SHP77 treated with DMSO at 0.1 percent for 48 hours (cell line): ENCODE data around the gene FNDC11.
"Not testable (repeated sequence)": the region's sequence is repeated elsewhere in the genome, so short reads cannot be mapped to it uniquely, and the experiment has no call there.

ENCODE experiments used
- DNase-seq: peaks from one replicate; lab custom pipeline; 2025; lab: John Stamatoyannopoulos, UW

FNDC11 gene, protein sequence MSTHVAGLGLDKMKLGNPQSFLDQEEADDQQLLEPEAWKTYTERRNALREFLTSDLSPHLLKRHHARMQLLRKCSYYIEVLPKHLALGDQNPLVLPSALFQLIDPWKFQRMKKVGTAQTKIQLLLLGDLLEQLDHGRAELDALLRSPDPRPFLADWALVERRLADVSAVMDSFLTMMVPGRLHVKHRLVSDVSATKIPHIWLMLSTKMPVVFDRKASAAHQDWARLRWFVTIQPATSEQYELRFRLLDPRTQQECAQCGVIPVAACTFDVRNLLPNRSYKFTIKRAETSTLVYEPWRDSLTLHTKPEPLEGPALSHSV

DNA sequence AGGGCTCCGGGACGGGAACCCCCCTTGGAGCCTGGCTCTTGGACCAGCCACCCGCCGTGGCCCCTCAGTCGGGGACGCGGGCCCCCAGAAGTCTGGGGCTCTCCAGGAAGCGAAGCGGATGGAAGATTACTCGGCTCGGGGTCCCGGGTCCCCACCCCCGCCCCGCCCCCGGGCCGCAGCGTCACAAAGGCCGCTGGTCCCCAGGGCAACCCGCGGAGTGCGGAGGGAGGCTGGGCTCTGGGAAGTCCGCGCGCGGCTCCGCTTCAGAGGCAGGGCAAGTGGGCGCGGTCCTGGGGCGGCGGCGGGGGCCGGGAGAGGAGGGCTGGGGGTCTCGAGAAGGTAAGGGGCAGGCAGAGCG, at the start of gene FNDC11:
FNDC11 (plus strand) TSS at position 227 of the 358 bp plus-strand sequence. CDS start 1,505 bp downstream, outside the sequence.
- DNase-seq, result no peak

DNA sequence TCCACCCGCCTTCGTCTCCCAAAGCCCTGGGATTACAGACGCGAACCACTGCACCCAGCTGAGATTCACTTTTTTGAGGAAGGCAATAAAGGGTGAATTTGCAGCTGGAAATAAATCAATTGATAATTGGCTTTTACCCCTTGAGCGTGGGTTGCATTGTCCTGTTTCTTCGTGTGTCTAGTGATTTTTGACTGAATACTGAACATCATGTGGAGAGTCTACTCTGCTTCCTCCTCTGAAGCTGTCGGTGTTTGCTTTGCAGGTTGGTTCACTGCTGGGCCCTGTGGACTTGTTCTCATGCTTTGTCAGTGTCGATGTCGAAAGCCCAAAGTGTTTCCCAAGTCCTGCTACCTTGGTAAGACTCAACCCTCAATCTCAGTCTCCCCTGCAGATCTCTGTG, 49.3 kb upstream of the FNDC11 start:
- no peak for DNase-seq

DNA sequence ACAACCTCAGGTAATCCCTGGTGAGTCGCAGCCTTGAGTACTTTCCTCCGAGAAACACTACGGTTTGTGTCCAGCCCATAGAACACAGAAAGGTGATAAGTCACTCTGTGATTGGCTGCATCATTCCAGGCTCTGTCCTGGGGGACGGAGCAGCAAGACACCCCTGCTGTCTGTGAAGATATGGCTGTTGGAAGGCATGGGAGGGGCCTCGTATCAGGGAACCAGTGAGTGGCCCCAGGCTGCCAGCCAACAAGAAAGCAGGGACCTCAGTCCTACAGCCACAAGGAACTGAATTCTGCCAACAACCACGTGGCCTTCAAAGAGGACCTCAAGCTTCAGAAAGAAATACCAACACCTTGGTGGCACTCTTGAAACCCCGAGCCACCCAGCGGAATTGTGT, 48.7 kb upstream of the FNDC11 start:
- no peak for DNase-seq

DNA sequence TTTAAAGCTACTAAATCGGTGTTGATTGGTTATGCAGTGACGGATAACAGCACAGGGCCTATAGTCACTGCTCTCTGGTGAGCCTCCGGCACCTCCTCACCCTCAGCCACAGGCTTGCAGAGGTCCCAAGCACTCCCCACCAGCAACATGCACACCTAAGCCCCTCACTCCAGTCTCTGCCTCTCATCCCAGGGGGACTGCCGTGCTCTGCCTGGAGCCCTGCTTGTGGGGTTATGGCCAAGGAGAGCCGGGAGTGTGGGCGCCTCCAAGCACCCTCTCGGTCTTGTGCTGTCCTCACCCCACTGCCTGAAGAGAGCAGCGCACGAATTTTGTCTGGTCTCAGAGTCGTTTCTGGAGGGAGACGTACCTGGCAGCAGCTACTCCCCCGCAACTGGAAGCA, 48.2 kb upstream of the FNDC11 start:
- DNase-seq, result no peak

DNA sequence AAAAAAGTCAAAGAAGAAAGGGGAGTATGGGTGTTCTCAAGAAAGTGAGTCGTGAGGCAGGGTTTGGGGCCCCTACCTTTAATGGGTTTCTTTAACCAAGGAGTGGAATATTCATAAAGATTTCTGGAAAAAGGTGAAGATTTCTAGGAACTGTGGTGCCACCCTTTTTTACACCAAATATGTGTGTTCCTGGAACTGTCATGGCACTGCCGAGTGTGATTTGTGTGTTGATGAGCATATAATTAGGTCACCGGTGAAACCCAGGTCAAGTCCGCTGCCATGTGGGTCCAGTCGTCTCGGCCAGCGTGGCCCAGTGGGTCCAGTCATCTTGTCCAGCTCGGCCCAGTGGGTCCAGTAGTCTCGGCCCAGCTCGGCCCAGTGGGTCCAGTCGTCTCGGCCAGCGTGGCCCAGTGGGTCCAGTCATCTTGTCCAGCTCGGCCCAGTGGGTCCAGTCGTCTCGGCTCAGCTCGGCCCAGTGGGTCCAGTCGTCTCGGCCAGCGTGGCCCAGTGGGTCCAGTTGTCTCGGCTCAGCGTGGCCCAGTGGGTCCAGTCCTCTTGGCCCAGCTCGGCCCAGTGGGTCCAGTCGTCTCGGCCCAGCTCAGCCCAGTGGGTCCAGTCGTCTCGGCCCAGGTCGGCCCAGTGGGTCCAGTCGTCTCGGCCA, 46.7 kb upstream of the FNDC11 start:
- DNase-seq, result no peak

DNA sequence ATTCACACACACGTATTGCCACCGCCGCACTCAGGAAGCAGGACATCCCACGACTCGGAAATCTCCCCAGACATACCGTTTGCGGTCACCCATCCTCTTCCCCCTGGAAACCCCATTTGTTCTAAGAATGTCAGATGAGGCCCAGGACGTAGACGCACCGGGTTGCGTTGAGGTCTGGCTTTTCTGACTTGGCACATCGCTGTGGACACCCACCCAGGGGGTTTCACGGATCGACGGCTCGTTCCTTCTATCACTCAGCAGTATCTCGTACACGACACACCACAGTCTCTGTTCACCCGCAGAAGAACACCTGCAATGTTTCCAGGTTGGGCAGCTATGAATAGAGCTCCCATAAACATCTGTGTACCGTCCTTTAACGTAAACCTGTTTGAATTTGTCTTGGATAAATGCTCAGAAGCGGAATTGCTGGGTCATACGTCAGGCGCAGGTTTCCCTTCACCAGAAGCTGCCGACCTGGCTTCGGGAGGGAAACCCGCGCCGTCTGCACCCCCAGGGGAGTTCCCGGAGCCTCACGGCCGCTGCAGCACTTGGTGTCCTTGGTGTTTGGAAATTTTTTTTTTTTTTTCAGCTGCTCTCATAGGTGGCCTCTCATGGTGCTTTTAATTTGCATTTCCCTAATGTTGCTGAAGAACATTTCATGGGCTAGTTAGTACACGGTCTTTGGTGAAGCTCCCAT, 45.7 kb upstream of the FNDC11 start:
- no peak for DNase-seq

DNA sequence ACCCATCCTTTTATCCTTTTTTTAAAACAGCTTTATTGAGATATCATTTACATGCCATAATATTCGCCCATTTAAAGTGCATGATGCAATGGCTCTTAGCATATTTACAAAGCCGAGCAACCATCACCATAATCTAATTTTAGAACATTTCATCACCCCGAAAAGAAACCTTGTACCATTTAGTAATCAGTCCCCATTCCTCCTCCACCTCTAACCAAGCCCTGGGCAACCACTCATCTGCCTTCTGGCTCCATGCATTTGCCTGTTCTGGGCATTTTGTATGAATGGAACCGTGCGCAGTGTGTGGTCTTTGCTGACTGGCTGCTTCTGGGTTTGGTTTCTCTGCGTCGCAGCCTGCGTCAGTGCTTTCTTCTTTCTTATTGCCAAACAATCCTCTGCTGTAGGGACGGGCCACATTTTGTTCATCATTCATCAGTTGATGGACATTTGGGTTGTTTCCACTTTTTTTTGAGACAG, 44.8 kb upstream of the FNDC11 start:
- no peak for DNase-seq

DNA sequence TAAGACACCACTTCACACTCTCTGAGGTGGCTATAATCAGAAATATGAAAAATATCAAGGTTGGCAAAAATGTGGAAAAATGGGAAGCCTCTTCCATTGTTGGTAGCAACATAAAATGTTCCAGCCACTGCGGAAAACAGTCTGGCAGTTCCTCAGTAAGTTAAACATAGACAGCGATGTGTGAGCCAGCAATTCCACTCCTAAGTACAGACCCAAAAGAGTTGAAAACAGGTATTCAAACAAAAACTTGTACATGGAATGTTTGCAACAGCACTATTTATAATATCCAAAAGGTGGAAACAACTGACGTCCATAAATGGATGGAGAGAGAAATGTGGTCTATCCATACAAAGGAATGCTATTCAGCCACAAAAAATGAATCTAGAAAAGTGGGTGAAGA, 40.8 kb upstream of the FNDC11 start:
- DNase-seq, result no peak

DNA sequence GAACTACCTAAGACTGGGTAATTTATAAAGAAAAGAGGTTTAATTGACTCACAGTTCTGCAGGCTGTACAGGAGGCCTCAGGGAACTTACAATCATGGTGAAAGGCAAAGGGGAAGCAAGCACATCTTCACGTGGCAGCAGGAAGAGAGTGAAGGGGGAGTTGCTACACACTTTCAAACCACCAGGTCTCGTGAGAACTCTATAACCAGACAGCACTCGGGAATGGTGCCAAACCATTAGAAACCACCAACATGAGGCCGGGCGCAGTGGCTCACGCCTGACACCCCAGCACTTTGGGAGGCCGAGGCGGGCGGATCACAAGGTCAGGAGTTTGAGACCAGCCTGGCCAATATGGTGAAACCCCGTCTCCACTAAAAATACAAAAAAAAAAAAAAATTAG, 39.4 kb upstream of the FNDC11 start:
- not testable (repeated sequence) for DNase-seq

DNA sequence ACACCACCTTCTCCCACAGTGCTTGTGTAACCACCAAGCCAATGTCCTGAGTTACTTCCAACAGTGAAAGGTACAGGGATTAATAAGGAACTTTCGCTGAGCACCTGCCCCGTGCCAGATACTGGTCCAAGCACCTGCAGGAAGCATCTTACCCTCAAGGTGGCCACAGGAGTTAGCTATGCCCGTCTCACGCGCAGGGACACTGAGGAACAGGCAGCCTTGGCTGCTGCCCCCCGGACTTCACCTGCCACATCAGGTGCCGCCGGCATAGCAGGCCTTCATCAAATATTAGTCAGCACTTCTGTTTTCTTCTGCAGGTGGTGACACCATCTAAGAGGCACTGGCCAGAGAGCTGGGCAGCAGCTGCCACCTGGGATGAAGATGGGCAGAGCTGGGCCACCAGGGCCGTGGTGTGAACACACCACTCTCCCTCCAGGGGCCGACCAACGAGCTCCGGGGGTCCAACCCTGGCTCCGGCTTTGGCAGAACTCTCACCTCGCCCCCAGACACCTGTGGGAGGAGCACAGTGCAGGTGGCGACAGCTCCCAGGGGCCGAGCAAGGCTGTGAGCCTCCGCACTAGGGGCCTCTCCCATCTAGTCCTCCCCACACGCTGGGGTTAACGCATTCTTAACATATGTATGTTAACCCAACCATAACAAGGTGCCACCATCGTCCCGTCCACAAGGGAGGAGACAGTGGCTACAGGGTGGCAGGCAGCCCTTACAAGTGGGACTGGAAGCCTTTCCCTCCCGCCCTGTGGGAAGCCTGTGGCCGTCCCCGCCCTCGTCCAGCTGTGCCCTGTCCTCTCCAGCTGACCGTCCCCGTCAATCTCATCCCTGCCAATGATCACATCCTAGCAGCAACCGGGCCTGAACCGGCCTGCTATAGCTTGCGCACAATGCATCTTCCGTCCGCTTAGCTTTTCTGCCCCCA, 36.3 kb upstream of the FNDC11 start:
- DNase-seq, result no peak

DNA sequence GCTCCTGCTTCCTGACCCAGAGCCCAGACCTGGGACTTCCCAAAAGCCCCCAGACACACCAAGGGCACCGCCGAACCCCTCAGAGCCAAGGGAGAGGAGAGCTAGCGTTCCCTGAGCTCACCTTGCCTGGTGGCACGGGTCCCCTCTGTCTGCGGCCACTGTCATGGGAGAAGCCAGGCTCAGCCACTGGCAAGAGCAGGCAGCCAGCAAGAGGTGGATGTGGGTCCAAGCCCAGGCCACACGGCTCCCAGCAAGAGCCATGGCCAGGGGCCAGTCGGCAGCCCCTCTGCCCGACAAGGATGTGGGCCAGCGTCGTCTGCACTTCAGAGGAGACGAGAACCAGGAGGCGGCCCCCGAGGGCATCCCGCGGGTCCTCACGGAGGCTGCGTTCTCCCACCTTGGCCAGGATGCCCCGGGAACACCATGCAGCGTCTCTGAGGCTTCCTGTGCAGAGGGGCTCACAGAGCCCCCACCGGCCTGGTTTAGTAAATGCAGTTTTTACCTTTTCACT, 35.6 kb upstream of the FNDC11 start:
- DNase-seq, result no peak

DNA sequence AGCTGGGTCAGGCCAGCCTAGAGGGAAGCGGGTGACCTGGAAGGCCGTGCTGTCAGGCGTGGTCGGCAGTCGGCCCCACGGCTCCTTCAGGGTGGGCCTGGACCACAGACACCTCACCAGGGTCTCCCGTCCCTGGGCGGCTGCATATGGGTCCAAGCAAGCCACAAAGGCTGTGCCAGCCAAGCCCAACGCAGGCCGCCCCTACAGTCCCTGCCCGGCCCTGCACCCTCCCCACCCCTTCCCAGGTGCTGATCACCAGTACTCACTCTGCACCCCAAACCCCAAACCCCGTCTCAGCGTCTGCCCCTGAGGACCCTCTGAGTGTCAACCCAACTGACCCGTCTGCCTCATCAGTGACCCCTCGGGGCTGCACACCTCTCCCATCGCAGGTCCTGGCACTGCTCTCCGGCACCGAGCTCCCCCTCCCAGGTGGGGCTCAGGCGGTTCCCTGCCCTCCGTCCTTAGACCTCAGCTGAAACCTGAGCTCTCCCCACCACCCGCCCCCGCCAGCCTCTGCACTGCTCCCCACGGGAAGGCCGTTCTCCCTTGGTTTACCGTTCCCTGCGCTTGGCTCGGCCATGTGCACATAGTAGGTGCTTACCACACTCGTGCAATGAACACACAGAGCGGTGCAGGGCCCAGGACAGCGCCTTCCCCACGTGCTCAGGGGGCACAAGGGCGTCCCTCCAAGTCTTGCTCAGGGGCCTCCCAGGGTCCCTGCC, 34.9 kb upstream of the FNDC11 start:
- DNase-seq, result no peak

DNA sequence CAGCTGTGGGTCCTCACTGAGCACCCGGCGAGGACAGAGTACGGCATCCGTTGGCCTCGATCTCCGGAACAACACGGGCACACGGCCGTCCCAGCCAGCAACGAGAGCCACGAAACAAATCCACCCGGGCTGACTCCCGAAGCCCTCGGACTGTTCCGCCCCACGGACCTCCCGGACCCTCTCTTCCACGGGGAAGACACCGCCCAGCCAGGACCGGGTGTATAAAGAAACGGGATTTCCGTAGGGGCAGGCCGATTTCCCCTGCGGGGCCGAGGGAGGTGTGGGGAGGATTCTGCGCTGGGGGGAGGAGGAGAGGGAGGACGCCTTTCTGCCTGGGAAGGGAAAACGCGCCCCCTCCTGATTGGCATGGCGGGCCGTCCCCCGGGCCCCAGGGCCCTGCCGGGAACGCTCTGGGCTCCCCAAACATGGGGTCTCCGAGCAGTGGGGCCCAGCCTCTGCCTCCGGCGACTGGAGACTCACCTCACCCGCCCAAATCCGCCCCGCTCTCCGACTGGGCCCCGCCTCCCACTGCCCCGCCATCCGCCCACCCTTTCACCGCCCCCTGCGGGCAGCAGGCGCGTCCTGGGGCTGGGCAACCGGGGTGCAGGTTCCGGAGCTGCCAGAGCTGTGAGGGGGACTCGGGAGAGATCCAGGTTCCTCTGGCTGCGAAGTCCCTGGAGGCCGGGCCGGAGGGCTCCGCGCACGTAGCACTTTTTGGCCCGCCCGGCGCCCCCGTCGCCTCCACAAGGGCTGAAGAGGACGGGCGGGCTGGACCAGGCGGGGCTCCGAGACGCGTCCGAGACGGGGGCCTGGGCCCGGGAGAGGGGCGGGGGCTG, 34.1 kb upstream of the FNDC11 start:
- no peak for DNase-seq

DNA sequence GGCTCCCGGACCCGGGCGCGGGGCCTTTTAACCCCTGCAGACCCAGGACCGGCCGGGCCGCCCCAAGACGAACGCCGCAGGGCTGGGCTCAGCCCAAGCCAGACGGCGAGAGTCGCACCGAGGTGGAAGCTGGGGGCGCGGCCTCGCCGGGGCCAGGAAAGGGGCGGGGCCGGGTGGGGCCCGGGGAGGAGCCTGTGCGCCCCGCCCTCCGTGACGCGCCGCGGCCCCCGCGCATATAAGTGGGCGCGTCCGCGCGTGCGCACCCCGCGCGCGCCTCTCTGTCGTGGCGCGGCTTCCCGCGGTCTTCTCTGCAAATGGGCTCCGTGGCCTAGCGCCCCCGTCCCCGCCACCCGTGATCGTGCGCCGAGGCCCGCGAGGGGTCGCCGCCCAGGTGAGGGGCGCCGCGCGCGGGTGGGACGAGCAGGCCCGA, 33.4 kb upstream of the FNDC11 start, which contains the start of gene PPDPF:
PPDPF (plus strand) TSS at position 262 of the 430 bp plus-strand sequence. CDS start 544 bp downstream, outside the sequence.
- peak; percentile 44 for DNase-seq

DNA sequence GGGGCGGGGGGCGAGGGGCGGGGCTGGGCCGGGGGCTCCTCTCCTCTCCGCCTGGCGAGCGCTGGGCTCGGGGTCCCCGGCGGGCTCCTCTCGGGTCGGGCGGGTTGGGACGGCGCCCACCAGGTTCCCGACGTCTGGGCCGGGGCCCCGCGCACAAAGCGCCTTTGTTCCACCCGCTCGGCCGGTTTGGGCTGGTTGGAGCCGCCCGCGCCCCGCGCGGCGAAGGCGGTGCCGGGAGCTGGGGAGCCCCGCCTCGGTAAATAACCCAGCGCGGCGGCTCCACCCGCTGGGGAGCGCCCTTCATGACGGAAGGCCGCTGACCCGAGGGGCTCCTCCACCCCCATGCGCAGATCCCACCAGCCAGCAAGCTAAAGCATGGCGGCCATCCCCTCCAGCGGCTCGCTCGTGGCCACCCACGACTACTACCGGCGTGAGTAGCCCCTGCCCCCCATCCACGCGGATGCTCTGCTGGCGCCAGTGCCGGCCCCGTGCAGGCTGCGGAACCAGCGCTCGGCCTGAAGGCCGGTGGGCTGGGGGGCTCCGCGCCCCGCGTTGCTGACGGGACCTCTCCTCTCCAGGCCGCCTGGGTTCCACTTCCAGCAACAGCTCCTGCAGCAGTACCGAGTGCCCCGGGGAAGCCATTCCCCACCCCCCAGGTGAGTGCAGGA, 32.9 kb upstream of the FNDC11 start:
- DNase-seq, result no peak

DNA sequence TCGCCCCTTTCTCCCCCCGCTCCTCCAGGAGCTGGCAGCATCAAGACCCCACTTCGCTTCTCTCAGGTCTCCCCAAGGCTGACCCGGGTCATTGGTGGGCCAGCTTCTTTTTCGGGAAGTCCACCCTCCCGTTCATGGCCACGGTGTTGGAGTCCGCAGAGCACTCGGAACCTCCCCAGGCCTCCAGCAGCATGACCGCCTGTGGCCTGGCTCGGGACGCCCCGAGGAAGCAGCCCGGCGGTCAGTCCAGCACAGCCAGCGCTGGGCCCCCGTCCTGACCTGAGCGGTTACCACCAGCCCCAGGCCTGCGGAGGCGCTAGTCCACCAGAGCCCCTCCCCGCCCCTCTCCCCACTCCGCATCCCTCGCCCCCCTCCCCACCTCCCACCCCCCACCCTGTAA, 32.4 kb upstream of the FNDC11 start:
- DNase-seq, result no peak

DNA sequence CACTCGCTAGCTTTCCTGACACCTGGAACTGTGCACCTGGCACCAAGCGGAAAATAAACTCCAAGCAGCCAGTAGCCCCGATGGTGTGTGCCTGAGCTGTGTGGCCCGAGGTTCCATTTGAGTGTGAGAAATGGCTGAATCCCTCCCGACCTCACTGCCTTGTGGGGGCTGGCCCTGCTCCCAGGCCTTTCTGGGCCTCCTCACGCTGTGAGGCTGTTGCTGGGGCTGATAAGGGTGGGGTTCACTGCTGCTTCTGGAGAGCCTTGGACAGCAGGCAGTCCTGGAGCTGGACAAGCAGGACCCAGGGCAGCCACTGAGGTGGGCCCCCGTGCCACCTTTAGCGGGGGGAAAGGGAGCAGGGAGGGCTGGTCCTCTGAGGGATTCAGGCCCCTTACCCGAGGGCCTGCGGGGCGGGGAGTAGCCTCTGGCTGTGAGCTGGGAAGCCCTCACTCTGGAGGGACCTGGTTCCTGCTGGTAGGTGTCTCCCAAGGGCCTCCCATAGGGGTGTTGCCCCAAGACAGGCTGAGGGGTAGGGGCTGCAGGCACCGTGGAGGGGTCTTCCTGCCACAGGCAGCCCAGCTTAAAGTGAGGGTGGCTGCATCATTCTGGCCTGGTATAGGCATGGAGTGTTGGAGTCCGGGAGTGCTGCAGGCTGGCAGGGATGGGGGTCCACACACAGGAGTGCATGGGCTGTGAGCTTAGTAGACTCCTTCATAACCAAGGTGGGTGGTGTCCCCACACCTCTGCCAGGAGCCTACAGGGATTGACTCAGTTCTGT, 31.7 kb upstream of the FNDC11 start:
- no peak for DNase-seq

DNA sequence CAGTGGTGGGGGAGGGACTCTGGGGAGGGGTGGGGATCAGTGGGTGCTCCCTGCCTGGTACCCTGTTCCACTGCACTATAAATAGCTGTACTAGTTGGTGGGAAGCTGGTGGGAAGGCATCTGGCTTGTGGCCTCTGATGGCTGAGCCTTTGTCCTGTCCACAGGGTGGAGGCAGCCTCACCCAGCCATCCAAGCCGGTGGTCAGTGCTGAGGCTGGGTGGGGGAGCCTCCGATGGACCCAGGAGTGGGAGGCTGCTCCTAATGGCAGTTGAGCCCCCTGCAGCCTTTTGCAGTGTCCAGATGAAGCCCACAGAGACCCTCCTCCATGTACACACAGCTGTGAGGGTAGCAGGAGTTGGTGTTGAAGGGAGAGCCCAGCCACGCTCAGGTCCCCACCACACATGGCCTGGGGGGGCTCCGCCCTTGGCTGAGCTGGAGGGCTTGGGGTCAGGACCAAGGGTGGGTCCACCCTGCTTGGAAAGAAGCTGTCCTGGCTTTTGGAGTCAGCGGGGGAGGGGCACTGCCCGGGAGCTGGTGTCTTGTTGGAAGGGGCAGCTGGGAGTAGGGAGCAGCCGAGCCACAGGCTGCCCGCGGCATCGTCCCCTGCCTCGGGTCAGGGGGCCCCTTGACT, 30.9 kb upstream of the FNDC11 start:
- no peak for DNase-seq
